Dermis blood vessel endothelial cell (primary cell): Measurements from ENCODE around the gene SCGB2A2. TPM values are rescaled to one million over a fixed set of nuclear protein-coding genes. Genes with fewer than 3 reads are reported as not detected.

Experiments
- DNase-seq: peaks from one replicate; pipeline ENCODE4 v3.0.0; 2010
- total RNA-seq: library from RNA; depleted of rRNA; stranded (reverse); fragments of >200 nt; gene quantifications from 2 replicates; pipeline ENCODE4 v1.2.3, GENCODE V29; 2014

Gene SCGB2A2
- not detected in 2 replicates for total RNA-seq

- DNase-seq = peak; percentile 25
These were observed at the start of gene SCGB2A2 for GRCh38 chr11:62269654-62270278. TSS of gene SCGB2A2 (plus strand) at chr11:62270158. CDS start at chr11:62270217, 59 bp downstream.

DNA sequence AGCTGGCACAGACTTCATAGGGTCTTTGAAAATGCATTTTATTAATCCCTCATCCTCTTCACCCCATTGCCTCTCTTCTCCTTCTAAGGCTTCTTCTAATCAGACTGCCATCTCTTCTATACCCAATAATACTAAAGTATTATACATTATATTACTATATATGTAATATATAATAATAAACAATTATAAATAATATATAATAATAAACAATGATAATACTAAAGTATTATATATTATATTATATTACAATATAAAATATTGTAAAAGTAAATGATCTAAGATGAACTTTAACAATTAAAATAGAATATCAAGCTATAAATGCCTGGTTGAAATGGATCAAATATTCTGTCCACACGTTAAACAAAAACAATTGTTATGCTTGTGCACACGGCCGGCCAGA lies 48.5 kb upstream of the SCGB2A2 start:
- DNase-seq = no peak

GRCh38 chr11:62223095-62223494 lies 46.9 kb upstream of the SCGB2A2 start:
- peak; percentile 20 for DNase-seq

GRCh38 chr11:62233730-62234129 lies 36.2 kb upstream of the SCGB2A2 start:
- peak; percentile 29 for DNase-seq

DNA sequence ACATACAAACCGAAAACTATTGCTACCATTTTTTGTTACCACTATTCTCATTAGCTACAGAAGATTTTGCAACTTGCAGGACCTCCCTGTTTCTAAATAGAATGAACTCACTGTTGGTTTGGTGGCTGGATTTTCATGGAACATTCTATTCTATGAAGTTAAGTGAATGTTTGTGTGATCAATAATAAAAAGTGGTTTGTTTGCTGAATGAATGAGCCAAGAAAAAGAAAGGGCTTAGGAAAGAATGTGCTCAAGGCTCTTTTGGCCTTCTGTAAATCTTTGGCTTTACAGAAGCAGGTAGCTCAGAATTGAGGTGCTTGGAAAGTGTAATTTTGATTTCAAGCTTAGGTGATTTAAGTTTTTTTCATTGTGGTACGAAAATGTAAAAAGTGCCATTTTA lies 33.8 kb upstream of the SCGB2A2 start:
- no peak for DNase-seq

DNA sequence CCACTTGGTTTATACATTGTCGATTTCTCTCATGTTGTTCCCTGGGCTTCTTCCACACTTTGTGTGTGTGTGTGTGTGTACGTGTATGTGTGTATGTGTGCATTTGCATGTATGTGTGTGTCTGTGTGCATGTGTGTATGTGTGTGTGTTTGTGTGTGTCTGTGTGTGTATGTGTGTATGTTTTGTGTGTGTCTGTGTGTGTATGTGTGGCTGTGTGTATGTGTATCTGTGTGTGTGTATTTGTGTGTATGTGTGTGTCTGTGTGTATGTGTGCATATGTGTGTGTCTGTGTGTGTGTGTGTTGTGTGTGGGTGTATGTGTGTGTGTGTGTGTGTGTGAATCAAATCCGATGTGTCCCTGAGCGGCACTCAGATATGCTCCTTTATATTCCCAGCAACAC lies 32.5 kb upstream of the SCGB2A2 start:
- no peak for DNase-seq

DNA sequence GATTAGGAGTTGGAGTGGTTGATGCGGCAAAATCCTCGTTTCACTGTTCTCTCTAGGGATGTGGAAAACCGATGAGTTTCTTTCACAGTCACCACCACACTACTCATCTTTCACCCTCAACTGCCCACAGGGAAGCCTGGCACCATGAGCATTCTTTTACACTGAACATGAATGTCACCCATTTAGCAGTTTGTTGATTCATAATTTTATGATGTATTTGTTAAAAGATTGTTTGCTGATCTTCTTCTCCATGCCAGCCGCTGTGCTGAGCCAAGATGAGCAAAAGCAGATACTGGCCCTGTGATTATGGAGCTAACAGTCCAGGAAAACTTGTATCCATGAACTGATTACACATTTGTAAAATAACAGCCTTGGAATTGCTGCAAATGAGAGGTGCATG lies 31.8 kb upstream of the SCGB2A2 start:
- DNase-seq = no peak

DNA sequence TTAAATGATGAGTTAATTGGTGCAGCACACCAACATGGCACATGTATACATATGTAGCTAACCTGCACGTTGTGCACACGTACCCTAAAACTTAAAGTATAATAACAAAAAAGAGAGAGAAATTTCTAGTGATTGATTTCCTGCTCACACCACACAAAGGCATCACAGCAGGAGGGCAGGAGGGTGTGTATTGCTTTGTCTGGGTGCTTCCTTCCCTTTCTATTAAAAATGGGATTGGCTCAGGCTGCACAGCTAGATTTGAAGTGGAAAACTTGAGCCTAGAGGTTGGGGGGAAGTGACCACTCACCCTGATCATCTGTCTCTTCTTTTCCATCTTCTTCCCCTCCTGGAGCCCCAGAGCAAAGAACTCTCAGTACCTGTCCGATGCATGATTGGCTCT lies 28.9 kb upstream of the SCGB2A2 start:
- DNase-seq = no peak

- no peak for DNase-seq
These were observed 27.9 kb upstream of the SCGB2A2 start, which contains the start of gene SCGB1D2 for GRCh38 chr11:62242021-62242420. TSS of gene SCGB1D2 (plus strand) at chr11:62242239. CDS start at chr11:62242308, 69 bp downstream.

GRCh38 chr11:62245271-62245753 lies 24.6 kb upstream of the SCGB2A2 start:
- DNase-seq = peak; percentile 69

GRCh38 chr11:62251698-62252097 lies 18.3 kb upstream of the SCGB2A2 start:
- no peak for DNase-seq

GRCh38 chr11:62253999-62254542 lies 15.9 kb upstream of the SCGB2A2 start:
- no peak for DNase-seq

DNA sequence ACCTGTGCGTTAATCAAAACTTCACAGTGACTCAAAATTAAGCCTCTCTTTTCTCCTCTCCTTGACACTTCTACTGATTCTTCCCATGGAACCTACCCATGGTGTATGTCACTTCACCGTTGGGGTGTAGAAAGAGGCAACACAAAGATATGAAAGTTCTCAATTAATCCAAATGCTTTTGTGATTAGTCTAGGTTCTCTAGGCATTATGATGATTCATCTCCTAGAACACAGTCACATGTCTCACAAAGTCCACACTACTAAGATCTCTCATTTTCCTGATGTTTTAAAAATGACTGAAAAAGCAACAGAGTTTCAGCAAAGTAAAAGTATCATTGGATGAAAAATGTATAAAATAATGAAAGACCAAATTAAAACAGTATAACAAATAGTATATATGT lies 13.7 kb upstream of the SCGB2A2 start:
- no peak for DNase-seq

DNA sequence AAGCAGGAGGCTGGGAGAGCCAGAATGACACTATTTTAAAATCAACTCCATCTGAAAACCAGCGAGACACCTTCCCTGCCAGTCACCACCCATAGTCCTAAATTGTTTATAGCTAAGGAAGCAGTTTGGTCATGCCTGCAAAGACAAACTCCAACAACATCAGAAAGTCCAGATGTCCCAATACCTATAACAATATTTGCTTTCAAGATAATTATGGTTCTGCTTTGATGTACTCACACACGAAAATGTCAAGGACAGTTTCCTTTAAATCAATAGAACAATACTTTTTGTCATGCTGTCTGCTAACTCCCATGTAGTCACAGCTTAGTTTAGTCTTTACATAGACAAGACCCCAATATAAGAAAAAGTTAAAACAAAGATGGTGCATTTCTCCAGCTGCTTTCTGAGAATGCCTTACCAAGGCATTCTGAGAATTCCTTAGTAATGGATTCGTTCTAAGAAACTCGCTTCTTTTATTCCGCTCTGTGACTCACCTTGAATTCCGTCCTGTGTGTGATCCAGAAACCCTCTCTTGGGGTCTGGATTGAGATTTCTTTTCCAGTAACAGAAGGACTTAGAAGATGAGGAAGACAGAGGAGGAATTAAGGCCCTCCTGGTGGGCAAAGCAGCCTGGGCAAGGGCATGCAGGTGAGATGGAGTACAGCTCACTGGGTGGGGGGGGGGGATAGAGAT lies 9.6 kb upstream of the SCGB2A2 start:
- no peak for DNase-seq

- peak; percentile 67 for DNase-seq
These were observed 6.0 kb upstream of the SCGB2A2 start for GRCh38 chr11:62264004-62264403.

DNA sequence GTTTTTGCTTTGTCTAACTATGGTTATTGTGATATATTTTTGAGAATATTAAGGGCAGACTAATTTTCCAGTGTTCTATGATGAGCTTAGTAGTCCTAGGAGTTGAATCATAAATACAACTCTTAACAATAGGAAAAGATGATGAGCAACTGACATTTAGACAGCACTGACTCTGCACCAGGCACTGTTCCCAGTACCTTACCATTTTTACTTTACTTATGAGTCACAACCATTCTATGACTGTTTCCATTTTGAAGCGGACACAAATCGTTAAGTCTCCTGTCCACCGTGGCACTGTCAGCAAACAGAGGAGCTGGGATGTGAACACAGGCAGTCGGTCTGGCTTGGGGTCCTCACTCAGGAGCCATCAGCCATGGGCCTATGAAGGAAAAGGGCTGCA lies 3.4 kb upstream of the SCGB2A2 start:
- peak; percentile 72 for DNase-seq

GRCh38 chr11:62267050-62267449 lies 2.9 kb upstream of the SCGB2A2 start:
- no peak for DNase-seq

DNA sequence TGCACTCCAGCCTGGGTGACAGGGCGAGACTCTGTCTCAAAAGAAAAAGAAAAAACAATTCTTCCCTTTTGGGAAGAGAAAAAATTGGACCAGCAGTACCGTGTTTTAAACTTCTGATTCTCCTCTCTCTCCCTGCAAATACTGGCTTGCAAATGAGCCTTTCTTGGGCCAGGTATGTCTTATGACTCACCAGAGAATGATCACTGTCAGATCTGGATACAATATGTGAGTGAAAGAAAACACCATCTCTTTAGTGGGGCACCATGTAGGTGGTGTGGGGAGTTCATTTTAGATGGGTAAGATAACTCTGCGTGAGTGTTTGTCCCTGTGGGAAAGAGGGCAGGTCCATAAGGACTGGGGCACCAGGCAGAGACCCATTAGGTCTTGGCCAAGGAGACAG lies 2.4 kb upstream of the SCGB2A2 start:
- no peak for DNase-seq

GRCh38 chr11:62273284-62273683 lies 3.3 kb downstream of the SCGB2A2 start:
- DNase-seq = no peak

DNA sequence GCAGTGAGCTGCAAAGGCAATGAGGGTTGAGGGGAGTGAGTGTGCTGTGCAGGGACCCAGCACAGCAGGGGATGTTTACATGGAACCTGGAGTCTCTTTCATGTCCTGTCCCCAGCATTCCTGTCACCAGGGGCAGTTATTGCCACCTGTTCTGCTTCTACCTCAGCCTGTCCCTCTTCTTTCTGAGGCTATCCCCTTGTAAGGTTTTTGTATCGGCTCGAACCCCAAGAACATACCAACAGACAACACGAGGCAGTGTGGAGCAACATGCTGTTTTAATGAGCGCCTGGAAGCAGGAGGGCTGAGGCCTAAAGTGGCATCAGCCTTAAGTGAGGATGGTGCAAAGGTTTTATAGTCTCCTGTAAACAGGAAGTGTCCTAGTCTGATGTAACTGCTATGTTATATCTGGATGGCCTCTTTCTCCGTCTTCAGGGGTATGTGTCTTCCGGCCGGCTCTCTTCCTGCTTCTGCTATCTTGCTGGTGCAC lies 3.9 kb downstream of the SCGB2A2 start:
- no peak for DNase-seq

- DNase-seq = no peak
These were observed 10.5 kb downstream of the SCGB2A2 start for GRCh38 chr11:62280452-62280851.

DNA sequence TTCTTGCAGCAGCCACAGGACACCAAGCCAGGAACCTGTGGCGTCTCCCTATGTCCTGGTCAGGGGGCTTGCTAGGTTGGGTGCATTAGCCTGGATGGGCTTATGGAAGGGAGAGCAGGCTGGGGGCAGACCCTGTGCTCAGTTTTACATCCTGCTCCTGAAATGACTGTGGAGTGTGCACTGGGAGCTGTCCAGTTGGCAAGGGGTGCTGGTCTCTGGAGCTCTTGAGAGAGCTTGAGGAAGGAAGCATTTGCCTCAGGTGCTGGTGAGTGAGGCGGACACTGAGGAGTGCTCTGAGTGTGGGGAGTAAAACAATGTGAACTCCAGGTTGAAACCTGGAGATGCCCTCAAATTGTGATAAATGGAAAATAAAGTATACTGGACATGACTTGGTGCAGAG lies 25.5 kb downstream of the SCGB2A2 start:
- DNase-seq = peak; percentile 62

DNA sequence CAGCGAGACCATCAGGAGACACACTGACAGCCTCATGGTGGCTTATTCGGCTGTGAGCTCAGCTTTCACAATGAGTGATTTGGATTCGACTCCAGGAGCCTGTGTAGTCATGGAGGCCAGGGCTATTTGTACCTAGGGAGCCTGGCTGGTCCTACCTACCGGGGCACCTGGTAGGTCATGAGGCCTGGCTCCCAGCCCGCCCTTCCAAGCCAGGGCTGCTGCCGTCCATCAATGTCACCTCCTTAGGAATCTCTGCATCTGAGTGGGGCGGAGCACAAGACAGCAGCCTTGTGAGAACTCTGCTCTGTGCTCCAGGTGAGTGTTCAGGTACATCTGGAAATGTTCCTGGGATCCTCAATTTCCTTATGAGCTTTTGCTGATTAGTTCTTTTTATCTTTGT lies 29.0 kb downstream of the SCGB2A2 start, which contains the start of gene SCGB1D4:
Gene SCGB1D4, minus strand, starts transcription at position 101 of the 400 bp plus-strand sequence. Its CDS starts 65 bp downstream, at position 36.
- no peak for DNase-seq

- DNase-seq = no peak
These were observed 36.3 kb downstream of the SCGB2A2 start for GRCh38 chr11:62306227-62306626.
